Sigmoid colon (tissue), 4 donors: Measurements from ENCODE around the gene TDRD6.

Source experiments
- CTCF ChIP-seq, 4 experiments: fragments of 450-650 bp in 3 of 4; fragments of 200-600 bp in 1 of 4; IDR thresholded peaks; one replicate each; pipeline ENCODE4 v1.5.1; 2016 to 2019; ENCODE audit warnings: antibody characterized with exemption in 4 of 4, mild to moderate bottlenecking in 3 of 4, moderate library complexity in 2 of 4
- EP300 ChIP-seq, 4 donors: sonication (generic); formaldehyde crosslinking; IDR thresholded peaks; one replicate each; pipeline ENCODE4 v1.6.1; 2017; ENCODE audit warnings: antibody characterized with exemption in 4 of 4
- POLR2AphosphoS5 ChIP-seq, 4 donors: sonication (generic); formaldehyde crosslinking; IDR thresholded peaks; one replicate each; pipeline ENCODE4 v1.6.1; 2017; ENCODE audit warnings: antibody characterized with exemption in 4 of 4

- TF ChIP-seq CTCF (IDR thresholded peaks at IDR 0.05) (no peak), EP300 (IDR thresholded peaks at IDR 0.05) (no peak), POLR2AphosphoS5 (IDR thresholded peaks at IDR 0.05) (no peak)
These were observed 27.5 kb downstream of the TDRD6 start for GRCh38 chr6:46715141-46715540.
